Pons (tissue), 1 donor: ENCODE data around the gene KRT15.

Source experiments
- DNase-seq: peaks from one replicate; pipeline ENCODE4 v3.0.0-alpha.2; 2016; ENCODE audit warnings: low spot score

KRT15 gene

DNA sequence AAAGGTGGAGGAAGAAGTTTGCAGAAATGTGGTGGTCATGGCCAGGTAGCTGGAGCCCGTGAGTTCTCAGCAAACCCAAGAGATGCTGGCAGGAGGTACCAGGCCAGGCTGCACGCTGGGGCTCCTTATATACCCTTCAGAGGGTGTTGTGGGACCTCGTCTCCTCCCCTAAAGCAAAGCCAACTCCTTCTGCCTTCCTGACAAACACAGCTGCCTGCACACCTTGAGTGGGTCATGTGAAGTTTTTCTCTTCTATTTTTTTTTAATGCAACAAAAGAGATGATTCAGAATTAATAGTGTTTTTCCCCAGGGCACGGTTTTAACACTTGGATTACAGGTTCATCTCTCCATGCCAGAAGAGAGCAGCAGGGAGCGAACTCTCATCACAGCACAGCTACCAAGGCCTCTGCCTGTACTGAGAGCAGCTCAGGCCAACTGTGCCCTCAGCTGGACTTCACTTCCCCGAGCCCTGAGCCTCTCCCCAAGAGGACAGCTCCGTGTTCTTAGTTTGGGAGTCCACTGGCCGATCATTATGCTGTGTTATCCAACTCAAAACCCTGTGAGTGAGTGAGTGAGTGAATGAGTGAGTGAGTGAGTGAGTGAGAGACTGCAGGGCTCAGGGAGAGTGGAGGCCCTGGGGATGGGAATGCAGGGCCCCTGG lies at the start of gene KRT15:
Gene KRT15, minus strand, starts transcription at position 102 of the 661 bp plus-strand sequence. Its CDS starts 63 bp downstream, at position 39.
- no peak for DNase-seq

DNA sequence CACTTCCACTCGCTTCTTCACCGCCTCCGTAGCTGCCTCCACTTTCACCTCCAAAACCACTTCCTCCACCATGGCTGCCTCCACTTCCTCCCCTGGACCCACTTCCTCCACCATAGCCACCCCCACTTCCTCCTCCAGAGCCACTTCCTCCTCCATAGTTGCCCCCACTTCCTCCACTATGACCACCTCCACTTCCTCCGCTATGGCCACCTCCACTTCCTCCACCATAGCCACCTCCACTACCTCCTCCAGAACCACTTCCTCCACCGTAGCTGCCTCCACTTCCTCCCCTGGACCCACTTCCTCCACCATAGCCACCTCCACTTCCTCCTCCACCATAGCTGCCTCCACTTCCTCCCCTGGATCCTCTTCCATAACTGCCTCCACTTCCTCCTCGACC lies 48.6 kb upstream of the KRT15 start:
- no peak for DNase-seq

DNA sequence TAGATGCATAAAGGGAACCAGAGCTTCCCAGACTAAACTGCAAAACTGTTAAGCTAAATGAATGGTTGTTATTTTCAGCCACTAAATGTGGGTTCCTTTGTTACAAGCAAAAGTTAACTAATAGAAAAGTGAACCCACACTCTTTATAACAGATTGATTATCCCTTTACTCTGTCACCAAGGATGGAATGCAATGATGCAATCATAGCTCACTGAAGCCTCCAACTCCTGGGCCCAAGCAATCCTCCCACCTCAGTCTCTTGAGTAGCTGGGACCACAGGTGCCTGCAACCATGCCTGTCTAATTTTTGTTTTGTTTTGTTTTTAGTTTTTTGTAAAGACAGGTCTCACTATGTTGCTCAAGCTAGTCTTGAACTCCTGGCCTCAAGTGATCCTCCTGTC lies 46.6 kb upstream of the KRT15 start:
- DNase-seq, result no peak

DNA sequence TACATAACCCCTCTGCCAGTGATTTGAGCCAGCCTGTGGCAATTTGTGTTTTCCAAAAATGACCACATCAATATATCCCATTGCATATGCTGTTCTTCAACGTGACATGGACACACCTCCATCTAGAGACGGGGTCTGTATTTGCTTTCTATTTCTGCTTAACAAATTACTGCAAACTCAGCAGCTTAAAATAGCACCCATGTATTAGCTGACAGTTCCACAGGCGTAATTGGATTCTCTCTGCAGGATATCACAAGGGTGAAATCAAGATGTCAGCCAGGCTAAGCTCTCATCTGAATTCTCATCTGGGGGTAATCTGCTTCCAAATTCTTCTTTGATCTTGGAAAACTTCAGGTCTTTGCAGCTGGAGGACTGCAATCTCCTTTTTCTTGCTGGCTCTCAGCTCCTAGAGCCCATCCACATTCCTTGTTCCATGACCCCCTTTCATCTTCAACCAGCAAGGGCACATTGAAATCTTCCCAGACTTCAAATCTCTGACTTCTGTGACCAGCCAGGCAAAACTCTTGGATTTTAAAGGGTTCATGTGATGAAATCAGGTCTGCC lies 45.0 kb upstream of the KRT15 start:
- no peak for DNase-seq

DNA sequence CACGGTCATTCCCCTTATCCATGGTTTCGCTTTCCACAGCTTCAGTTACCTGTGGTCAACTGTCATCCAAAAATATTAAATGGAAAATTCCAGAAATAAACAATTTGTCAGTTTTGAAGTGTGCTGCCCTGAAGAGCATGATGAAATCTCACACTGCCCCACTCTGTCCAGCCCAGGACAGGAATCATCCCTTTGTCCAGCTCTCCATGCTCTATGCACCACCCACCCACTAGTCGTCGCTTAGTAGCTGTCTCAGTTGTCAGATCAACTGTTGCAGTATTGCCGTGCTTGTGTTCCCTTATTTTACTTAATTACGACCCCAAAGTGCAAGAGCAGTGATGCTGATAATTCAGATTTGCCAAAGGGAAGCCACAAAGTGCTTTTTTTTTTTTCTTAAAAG lies 42.9 kb upstream of the KRT15 start:
- DNase-seq, result no peak

DNA sequence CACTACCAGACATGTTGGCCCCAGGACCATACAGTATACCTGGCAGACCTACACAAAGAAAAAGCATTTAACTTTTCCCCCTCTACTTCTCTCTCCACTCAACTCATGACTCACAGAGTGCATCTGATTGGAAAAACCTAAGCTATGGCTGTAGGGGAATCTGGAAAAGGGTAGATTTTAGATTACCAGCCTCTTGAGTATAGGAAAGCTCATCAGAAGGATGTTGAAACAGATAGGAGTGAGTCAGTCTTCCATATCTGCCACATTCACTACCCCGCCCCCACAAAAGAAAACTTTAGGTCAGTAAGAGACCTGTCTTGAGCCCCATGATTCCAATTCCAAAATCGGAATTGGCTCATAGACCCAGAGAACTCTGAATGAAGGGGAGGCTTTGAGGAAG lies 40.9 kb upstream of the KRT15 start:
- DNase-seq, result no peak

DNA sequence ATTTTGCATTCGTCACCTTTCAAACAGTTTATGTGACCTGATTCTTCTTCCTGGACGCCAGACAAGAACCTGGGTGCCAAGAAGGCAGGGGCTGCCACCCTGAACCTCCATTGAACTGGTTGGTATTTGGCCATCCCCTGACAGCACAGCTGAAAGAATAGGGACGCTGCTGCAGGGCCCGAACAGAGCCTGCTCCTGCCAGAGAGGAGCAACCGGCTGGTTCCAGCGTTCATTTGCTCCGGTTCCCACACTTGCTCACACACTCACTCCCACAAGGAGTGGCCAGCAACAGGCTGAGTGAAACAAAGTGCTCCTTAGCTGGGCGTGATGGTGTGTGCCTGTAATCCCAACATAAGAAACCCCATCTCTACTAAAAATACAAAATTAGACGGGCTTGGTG lies 38.2 kb upstream of the KRT15 start:
- DNase-seq, result no peak

DNA sequence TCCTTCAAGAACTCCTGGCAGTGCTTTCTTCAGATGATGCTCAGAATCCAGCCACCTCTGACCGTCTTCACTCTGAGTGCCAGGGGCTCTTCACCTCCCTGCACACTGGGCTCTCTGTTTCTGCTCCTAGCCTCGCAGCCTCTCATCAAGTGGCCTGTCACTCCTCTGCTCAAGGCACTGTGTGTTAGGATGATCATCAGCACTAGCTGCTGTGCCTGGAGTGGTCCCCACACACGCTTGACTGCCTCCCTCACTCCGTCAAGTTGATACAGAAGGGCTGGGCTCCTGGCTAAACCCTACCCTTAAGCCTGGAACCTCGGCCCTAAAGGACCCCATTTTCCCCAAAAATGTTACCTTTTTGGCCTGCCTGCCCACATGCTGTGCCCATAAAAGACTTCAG lies 37.6 kb upstream of the KRT15 start:
- no peak for DNase-seq

DNA sequence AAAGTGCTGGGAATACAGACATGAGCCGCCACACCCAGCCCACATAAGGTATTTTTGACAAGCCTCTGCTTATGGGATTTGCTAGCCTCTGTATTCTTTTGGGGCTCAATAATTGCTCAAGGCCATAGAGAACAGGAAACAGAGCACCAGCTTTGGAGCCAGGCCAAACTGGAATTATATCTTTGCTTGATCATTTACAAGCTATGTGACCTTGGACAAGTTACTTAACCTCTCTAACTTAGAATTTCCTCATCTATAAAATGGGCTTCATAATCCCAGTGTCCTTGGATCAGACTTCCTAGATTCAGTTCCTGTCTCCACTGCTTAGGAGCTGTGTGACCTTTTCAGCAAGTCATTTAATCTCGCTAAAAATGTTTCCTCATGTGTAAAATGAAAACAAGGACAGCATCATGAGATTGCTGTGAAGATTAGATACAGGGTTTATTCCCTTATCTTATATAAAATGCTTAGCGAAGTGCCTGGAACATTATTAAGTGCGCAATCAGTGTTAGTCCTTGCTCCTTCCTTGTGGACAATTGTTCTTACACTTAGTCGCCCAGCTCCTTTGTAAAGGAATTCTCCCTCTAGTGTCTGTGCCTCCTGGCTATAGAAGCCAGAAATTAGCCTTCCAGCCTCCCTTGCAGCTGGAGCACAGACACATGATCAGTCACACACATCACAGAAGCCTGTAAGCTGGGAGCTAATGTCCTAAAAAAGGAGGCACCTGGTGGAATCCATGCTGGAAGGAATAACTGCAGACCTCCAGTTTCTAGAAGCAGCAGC lies 36.6 kb upstream of the KRT15 start:
- DNase-seq, result no peak

DNA sequence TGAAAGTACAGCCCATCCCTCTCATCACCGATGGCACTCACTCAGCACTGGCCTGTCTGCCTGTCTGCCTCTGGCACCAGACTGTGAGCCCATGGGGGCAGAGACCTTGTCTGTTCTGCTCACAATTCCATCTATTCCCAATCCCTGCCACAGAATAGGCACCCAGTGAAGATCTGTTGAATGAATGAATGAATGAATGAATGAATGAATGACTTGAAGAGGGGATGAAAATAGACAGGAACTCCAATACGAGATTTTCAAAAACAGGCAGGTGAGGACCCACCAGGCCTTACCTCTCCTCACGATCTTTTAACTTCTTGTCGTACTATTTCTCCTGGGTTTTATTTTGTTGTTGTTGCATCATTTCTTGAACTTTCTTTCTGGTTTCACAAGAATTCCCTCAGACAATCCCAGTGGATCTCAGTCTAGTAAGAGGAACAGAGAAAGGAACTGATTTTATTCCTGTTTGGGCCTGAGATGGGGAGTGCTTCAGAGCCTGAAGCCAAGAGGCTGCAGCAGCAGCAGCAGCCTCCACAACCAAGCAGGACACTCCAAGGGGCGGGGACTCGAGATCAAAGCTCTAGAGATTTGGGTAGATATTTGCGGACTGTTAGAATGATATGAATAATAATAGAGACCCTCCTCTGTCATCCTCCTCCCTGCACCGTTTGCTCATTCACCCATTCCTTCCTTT lies 35.4 kb upstream of the KRT15 start:
- DNase-seq, result no peak

DNA sequence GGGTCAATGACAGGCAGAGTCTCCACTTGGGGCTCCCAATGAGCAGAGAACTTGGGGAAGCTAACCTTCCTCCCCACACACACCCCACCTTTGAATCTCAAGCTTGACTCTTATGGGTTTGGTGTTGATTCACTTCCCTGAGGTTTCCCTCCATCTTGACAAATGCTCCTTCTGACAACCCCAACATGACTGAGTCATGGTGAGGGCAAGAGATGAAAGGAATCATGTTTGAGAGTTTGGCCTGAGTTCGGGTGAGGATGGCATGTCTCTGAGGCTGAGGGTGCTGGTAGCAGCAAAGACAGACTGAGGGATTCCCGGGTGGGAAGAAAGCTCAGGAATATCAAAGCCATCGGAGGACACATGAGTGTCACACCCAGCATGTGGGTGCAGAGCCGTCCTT lies 34.5 kb upstream of the KRT15 start:
- no peak for DNase-seq

DNA sequence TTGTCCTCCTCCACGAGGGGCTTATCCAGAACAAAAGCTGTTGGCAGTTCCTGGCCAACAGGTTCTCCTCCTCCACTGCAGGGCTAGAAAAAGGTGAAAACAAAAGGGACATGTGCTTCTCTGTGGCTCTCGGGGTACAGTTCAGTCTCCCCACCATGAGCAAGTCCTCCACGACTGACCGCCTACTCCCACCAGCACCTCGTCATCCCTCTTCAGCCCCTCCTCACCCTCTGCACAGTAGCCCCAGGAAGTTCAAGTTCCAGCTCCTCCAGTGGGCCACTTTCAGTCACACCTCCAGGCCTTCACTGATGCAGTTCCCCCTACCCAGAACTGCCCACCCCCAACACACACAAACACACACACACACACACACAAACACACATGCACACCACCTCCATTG lies 33.8 kb upstream of the KRT15 start:
- DNase-seq, result no peak

DNA sequence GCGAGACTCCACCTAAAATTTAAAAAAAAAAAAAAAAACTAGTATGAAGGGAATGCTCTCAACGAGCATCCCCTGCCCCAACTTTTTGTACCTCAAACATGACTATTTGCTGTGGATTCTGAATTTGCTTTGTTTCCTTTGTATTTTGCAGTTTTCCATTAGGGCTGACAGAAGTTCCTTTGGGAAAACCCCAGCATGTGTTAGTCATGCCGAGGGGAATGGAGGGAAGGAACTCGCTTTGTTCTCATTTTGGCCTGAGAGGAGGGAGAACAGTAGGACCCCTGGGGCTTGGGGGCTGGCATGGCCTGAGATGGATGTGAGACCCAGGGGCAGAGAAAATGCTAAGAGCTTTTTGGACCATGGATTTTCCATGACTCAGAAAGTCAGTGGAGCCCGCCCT lies 32.7 kb upstream of the KRT15 start:
- DNase-seq, result no peak

DNA sequence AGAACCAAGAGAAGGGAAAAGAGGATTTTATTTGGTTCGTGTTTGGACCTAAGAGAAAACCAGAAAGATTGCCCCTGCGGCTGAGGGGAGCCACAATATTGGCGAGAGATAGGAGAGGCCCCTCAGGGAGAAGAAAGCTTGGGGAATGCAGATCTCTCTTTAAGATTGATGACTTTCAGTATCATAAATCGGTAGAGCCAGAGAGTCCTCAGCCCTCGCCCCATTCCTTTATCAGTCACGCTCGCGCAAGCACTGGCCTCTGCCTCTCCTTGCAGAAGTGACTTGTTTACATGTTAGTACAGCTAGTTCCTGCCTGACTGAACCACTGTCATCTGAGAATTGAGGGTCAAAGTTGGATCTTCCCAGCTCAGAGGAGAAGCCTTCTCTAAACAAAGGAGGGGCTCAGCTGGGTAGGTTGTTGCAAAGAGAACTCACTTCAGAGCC lies 30.9 kb upstream of the KRT15 start:
- DNase-seq, result no peak

DNA sequence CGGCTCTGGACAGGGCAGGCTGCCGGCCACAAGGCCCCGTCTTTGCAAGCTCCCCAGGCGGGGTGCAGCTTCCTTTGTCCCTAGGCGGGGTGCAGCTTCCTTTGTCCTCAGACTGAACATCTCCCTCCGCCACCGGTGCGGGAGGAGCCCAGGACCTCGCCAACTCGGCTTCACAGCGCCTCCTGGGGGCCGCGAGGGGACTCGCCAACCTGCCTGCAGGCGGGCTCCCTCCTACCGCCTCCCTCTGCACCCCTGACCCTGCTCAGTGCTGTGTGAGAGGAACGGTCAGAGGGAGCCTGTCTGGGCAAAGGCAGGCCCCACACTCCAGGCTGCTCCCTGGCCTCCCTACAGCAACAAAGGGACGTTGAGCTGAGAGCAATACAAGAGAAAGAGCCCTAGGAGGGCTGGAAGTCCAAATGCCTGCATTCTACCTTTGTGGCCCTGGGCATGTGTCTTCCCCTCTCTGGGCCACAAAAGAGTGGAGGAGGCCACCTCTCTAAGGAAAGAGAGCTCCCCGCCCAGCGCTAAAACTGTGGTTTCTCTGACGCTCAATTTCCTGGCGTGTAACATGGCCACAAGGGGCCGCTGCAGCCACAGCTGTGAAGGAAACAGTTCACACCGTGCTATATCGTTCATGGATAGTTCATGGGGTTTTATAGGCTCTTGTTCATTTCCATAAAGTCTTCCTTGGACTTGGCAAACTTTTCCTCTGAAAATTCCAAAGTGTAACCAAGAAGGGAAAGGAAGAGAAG lies 30.3 kb upstream of the KRT15 start:
- DNase-seq, result peak; percentile 74

DNA sequence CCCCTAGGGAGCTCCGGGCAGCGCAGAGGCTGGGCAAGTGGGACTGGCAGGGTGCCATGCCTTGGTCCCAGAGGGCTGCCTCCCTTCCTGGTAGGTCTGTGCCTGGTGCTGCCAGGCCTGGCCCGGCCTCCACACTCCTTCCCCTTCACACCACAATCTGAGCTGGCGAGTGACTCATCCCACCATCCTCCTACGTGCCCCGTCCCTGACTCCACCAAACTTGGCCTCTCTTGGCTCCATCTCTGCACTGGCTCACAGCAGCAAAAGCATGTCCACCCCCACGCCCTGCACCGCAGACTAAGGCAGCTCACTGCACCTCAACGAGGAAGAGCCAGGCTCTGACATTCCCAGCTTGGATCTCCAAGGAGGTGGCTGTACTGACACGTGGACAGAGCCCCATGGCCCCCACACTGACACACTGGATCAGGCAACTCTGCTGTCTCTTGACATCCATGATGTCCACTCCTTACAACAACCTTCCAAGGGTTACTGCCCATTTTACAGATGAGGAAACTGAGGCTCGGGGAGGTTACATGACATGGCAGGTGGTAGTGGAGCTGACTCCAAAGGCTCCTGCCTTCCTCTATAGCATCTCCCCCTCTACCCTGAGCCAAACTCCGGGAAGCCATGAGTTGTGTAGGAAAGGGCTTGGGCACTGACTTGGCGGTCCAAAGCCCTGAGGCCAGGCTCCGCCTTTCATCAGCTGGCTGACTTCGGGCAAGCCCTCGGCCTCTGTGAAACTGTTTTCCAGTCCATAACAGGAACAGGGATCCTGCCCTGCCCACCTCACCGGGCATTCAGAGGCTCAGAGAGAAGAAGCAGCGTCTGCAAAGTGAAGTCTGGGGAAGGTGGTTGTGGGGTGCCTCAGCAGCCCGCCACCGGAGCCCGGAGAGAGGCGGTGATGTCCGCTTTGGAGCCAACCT lies 29.5 kb upstream of the KRT15 start:
- no peak for DNase-seq

DNA sequence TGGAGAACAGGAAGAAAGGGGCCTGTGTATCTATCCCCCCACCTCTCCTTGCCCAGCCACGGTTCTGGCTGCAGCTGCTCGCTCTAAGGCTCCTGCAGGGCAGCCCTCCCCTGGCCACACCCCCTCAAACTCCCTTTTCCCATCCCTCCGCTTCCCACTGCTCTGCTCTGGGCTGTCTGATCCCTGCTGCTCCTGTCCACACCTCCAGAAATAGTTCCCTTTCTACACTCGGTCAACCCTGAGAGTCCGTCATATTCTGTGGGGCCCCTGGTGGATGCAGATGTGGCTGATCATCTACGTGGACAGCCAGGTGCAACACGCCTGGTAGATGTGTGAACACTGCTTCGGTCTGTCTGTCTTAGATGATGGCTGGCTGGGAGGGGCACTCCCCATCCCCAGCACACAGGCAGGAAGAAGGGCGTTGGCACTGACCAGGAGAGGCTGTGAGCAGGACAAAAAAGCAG lies 28.7 kb upstream of the KRT15 start:
- no peak for DNase-seq

DNA sequence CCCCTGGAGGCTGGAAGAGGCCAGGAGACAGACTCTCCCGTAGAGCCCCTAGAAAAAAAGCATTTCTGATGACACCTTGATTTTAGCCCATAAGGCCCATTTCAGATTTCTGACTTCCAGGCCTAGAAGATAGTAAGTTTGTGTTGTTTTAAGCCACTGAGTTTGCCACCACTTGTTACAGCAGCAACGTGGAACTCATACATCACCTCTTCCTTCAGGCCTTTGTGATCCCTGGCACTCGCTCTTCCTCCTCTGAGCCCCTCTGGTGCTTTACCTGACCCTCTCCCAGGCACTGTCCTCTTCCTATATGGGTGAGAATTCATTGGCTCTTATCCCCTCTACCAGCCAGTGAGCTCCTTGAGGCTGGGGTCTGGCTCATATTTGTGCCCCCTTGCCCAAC lies 28.1 kb upstream of the KRT15 start:
- no peak for DNase-seq

DNA sequence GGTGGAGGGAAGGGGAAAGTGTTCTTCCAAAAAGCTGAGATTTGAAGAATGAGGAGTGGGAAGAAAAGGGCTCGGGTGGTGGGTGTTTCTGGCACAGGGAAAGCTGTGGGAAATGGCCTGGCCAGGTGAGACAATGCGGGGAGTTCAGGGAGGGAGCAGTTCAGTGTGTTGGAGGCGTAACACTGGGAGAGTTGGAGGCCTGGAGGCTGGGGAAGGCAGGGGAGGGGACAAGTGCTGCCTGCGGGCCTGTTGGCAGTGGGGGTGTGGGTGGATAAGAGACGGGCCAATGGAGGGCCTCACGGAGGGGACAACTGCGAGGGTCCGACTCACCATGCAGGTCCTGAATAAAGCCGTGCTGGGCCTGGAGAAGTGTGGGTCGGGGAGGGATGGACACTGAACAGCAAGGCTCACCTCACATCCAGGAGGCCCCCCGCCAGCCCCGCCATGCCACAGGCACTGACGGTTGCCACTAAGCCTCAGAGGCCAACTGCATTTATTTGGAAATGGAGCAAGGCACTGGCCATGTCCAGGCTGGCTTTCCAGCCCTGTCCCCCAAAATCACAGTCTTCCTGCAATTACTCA lies 27.2 kb upstream of the KRT15 start:
- DNase-seq, result no peak

DNA sequence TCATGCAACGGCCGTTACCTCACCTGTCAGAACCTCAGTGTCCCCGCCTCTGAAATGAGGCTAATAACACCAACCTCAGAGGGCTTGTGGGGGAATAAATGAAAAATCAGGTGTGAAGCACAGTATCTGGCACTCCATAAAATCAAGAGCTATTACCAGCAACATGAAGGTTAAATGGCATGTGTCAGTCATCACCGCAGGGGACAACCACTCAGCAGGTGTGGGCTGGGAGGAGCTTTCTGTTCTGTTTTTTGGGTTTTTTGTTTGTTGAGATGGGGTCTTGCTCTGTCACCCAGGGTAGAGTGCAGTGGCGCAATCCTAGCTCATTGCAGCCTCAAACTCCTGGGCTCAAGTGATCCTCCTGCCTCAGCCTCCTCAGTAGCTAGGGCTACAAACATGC lies 26.2 kb upstream of the KRT15 start:
- no peak for DNase-seq
